ENCODE results near the gene P4HB. TPM values are rescaled to one million over a fixed set of nuclear protein-coding genes. Genes with fewer than 3 reads are reported as not detected.

P4HB gene
- total RNA-seq, 2 experiments from 2014 or later, result 388 to 577 TPM

DNA sequence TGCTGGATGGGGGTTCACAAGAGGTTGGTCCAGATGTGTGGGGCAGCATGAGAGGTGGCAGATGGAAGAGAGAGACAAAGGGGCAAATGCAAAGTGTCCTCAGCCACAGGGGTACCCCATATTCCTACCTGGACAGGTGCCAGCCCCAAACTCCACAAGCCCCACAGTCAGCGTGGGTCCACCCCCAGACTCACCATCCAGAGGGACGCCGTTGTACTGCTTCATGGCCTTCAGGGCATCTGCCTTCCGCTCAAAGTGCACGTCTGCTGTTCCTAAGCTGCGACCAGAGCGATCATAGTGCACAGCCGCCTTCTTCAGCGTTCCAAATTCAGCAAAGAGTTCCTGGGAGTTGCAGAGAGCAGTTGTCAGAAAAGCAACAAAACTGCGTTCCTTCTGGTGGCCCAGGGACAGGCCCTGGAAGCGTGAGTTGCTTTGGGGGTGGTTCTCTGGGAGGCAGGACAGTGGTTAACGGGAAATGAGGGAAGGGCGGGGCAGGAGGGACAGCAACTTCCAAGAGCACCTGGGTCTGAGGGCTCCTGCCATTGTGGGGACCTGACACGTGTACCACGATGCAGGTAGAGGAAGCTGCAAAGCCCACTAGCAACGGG lies 28.8 kb upstream of the P4HB start:
- DNase-seq (ENCODE audit: low spot score), result no peak
- CTCF ChIA-PET (ENCODE audit: unreplicated experiment), result no interaction called here
- peaks cover 22% of the 10 kb centered on the region for H4K20me1 ChIP-seq (ENCODE audit: insufficient read depth, low read length)
- peaks cover 28% of the 10 kb centered on the region for H3K4me1 ChIP-seq (ENCODE audit: insufficient read depth, low read length, poor library complexity, severe bottlenecking)
- no peak overlapping the region for H3K4me3 ChIP-seq (ENCODE audit: low read depth, low read length, poor library complexity, severe bottlenecking)
- peaks cover 69% of the 10 kb centered on the region for H3K36me3 ChIP-seq (ENCODE audit: insufficient read depth, low read length)
- no TSS peak for BruUV-seq (replicated peaks)
- no peak overlapping the region for H3K27ac ChIP-seq (ENCODE audit: low read depth, low read length, poor library complexity, severe bottlenecking)
- H3K4me2 ChIP-seq (ENCODE audit: low read length), result peak overlapping the region; percentile 92; the same call in 1 of the 2 replicates
- H3K79me2 ChIP-seq (ENCODE audit: insufficient read depth, low read depth, low read length), result peaks cover 63% of the 10 kb centered on the region
- H2AFZ ChIP-seq (ENCODE audit: low read length), result no peak overlapping the region
- no peaks in the 10 kb centered on the region for H3K9me2 ChIP-seq (ENCODE audit: insufficient read depth, low read length)
- intact Hi-C loops (cut with micrococcal nuclease; ENCODE audit: unreplicated experiment), result no loop called here
- TF ChIP-seq EZH2phosphoT487 (IDR thresholded peaks at IDR 0.05; ENCODE audit: borderline replicate concordance, low read depth, low read length), result no peak
- TF ChIP-seq, protein P1, sequence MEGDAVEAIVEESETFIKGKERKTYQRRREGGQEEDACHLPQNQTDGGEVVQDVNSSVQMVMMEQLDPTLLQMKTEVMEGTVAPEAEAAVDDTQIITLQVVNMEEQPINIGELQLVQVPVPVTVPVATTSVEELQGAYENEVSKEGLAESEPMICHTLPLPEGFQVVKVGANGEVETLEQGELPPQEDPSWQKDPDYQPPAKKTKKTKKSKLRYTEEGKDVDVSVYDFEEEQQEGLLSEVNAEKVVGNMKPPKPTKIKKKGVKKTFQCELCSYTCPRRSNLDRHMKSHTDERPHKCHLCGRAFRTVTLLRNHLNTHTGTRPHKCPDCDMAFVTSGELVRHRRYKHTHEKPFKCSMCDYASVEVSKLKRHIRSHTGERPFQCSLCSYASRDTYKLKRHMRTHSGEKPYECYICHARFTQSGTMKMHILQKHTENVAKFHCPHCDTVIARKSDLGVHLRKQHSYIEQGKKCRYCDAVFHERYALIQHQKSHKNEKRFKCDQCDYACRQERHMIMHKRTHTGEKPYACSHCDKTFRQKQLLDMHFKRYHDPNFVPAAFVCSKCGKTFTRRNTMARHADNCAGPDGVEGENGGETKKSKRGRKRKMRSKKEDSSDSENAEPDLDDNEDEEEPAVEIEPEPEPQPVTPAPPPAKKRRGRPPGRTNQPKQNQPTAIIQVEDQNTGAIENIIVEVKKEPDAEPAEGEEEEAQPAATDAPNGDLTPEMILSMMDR (conservative IDR thresholded peaks at IDR 0.05; ENCODE audit: low read length), result no peak
- POLR2A ChIA-PET, result no interaction called here
- no peaks in the 10 kb centered on the region for H3K9me3 ChIP-seq (ENCODE audit: low read length)

DNA sequence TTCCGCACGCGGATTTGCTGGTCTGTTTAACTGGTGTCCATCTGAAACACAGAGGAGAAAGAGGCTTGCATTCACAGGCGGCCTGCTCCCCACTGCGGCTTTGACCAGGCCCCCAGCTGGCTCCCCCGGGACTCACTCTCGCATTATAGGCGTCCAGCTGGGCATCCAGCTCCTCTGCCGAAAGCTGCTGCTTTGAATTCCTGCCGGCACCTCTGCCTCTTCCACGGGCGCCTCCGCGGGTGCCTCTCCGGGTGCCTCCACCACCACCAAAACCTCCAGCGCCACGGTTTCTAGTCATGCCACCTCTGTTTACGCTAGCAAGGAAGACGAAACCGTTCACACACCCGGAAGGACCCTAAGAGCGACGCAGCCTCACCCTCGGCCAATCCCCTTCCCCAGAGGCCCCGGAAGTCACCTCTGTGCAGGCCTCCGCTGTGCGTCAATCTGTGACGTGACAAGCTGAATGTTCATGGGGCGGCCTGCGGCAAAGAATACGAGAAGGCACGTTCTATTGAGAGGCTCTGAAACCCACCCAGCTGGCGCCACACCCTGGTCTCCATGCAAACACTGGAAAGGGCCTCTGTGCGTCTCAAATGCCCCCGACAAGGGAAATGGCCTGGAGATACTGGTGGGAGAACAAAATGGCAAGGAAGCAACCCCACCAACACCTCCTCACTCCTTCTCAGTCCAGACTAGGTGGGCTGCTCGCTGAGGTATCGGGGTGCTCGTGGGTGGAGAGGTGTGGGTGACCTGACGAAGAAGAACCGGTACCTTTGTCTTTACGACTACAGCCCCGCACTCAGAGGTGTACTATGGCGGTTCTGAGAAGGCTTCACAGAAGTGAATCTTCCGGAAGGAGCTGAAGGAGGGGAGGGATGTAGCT lies 28.0 kb upstream of the P4HB start:
- no TSS peak for BruUV-seq (replicated peaks)
- H4K20me1 ChIP-seq (ENCODE audit: insufficient read depth, low read length), result peaks cover 22% of the 10 kb centered on the region
- H3K36me3 ChIP-seq (ENCODE audit: insufficient read depth, low read length), result peaks cover 76% of the 10 kb centered on the region
- H3K4me1 ChIP-seq (ENCODE audit: insufficient read depth, low read length, poor library complexity, severe bottlenecking), result peaks cover 20% of the 10 kb centered on the region
- no peak overlapping the region for H3K4me2 ChIP-seq (ENCODE audit: low read length)
- no peak for TF ChIP-seq EZH2phosphoT487 (IDR thresholded peaks at IDR 0.05; ENCODE audit: borderline replicate concordance, low read depth, low read length)
- TF ChIP-seq, protein P1 (conservative IDR thresholded peaks at IDR 0.05; ENCODE audit: low read length), result no peak
- CTCF ChIA-PET (ENCODE audit: unreplicated experiment), result no interaction called here
- peaks cover 56% of the 10 kb centered on the region for H3K79me2 ChIP-seq (ENCODE audit: insufficient read depth, low read depth, low read length)
- no peak overlapping the region for H3K4me3 ChIP-seq (ENCODE audit: low read depth, low read length, poor library complexity, severe bottlenecking)
- intact Hi-C loops (cut with micrococcal nuclease; ENCODE audit: unreplicated experiment), result no loop called here
- H3K9me2 ChIP-seq (ENCODE audit: insufficient read depth, low read length), result no peaks in the 10 kb centered on the region
- no peak overlapping the region for H2AFZ ChIP-seq (ENCODE audit: low read length)
- no peak for DNase-seq (ENCODE audit: low spot score)
- H3K9me3 ChIP-seq (ENCODE audit: low read length), result no peaks in the 10 kb centered on the region
- no peak overlapping the region for H3K27ac ChIP-seq (ENCODE audit: low read depth, low read length, poor library complexity, severe bottlenecking)
- POLR2A ChIA-PET, result no interaction called here

Data from OCI-LY7 (cell line).